A673 (cell line): ENCODE data around the gene DDX27.

ENCODE experiments used
- CTCF ChIP-seq: fragments of 300-800, 200-600 bp; sonication (generic); conservative IDR thresholded peaks from 2 replicates; pipeline ENCODE4 v1.5.1; 2017; ENCODE audit warnings: low read depth, mild to moderate bottlenecking, antibody characterized with exemption, low read length, moderate library complexity, mixed read lengths
- EZH2 ChIP-seq: fragments of 200-600 bp; sonication (generic); IDR thresholded peaks from 2 replicates; pipeline ENCODE4 v1.6.1; 2017; ENCODE audit warnings: borderline replicate concordance, low read depth, mild to moderate bottlenecking, mixed read lengths, antibody characterized with exemption, low read length; ENCODE audit not compliant: poor library complexity, severe bottlenecking

- TF ChIP-seq CTCF (no peak), EZH2 (no peak)
Observed at GRCh38 chr20:49273696-49274277, 54.6 kb downstream of the DDX27 start.
